Mesendoderm (in vitro differentiated cells): Measurements from ENCODE around the gene PARD3.

Experiments
- DNase-seq: peaks from one replicate; pipeline ENCODE4 v3.0.0; 2013
- H2AK5ac ChIP-seq: 2 replicates; pipeline ENCODE4 v1.6.1; 2013; ENCODE audit warnings: low read length, inconsistent platforms
- H2BK120ac ChIP-seq: 2 replicates; pipeline ENCODE4 v1.6.1; 2013; ENCODE audit warnings: low read depth, mild to moderate bottlenecking, low read length, moderate library complexity, mixed read lengths
- H2BK15ac ChIP-seq: replicated peaks from 2 replicates; pipeline ENCODE4 v1.6.1; 2013; ENCODE audit warnings: low read depth, mild to moderate bottlenecking, moderate library complexity
- H2BK5ac ChIP-seq: 2 replicates; pipeline ENCODE4 v1.6.1; 2013; ENCODE audit warnings: low read length, inconsistent platforms
- H3K18ac ChIP-seq: 2 replicates; pipeline ENCODE4 v1.6.1; 2013; ENCODE audit warnings: mild to moderate bottlenecking, low read length, mixed read lengths
- H3K23ac ChIP-seq: one replicate; pipeline ENCODE4 v1.6.1; 2013; ENCODE audit warnings: low read length
- H3K27ac ChIP-seq: 2 replicates; pipeline ENCODE4 v1.5.1; 2013; ENCODE audit warnings: low read depth, mild to moderate bottlenecking, inconsistent platforms, low read length, moderate library complexity
- H3K27me3 ChIP-seq: 2 replicates; pipeline ENCODE4 v1.6.1; 2013; ENCODE audit warnings: low read length, control low read depth, mild to moderate bottlenecking, inconsistent platforms; ENCODE audit not compliant: insufficient read depth, poor library complexity
- H3K36me3 ChIP-seq: 2 replicates; pipeline ENCODE4 v1.6.1; 2013; ENCODE audit warnings: low read length, inconsistent platforms; ENCODE audit not compliant: control insufficient read depth, insufficient read depth
- H3K4ac ChIP-seq: one replicate; pipeline ENCODE4 v1.6.1; 2013; ENCODE audit warnings: low read depth, mild to moderate bottlenecking, low read length, moderate library complexity
- H3K4me1 ChIP-seq: 2 replicates; pipeline ENCODE4 v1.6.1; 2013; ENCODE audit warnings: low read depth, low read length, inconsistent platforms; ENCODE audit not compliant: control insufficient read depth
- H3K4me2 ChIP-seq: 2 replicates; pipeline ENCODE4 v1.6.1; 2013; ENCODE audit warnings: low read length
- H3K4me3 ChIP-seq: 2 replicates; pipeline ENCODE4 v1.5.1; 2013; ENCODE audit warnings: mild to moderate bottlenecking, low read length
- H3K56ac ChIP-seq: one replicate; pipeline ENCODE4 v1.6.1; 2013; ENCODE audit warnings: low read length
- H3K79me1 ChIP-seq: 2 replicates; pipeline ENCODE4 v1.6.1; 2013; ENCODE audit warnings: low read length, inconsistent platforms
- H3K79me2 ChIP-seq: 2 replicates; pipeline ENCODE4 v1.6.1; 2013; ENCODE audit warnings: mild to moderate bottlenecking, low read length; ENCODE audit not compliant: control insufficient read depth, insufficient read depth
- H3K9ac ChIP-seq: 2 replicates; pipeline ENCODE4 v1.6.1; 2013; ENCODE audit warnings: low read length, inconsistent platforms
- H4K5ac ChIP-seq: one replicate; pipeline ENCODE4 v1.6.1; 2013; ENCODE audit warnings: low read length
- H4K8ac ChIP-seq: one replicate; pipeline ENCODE4 v1.6.1; 2013; ENCODE audit warnings: low read depth, mild to moderate bottlenecking, control low read depth, low read length, moderate library complexity
- whole genome bisulfite sequencing: extraction: QIAGEN DNeasy Blood & Tissue Kit; methylation state at CpG from one replicate; pipeline ENCODE4 v1.1.7; 2013; ENCODE audit warnings: low lambda C conversion rate, missing lambda C conversion rate; ENCODE audit not compliant: insufficient coverage; ENCODE audit errors: extremely low coverage; 5-methylcytosine and 5-hydroxymethylcytosine counted together

The PARD3 gene

DNA sequence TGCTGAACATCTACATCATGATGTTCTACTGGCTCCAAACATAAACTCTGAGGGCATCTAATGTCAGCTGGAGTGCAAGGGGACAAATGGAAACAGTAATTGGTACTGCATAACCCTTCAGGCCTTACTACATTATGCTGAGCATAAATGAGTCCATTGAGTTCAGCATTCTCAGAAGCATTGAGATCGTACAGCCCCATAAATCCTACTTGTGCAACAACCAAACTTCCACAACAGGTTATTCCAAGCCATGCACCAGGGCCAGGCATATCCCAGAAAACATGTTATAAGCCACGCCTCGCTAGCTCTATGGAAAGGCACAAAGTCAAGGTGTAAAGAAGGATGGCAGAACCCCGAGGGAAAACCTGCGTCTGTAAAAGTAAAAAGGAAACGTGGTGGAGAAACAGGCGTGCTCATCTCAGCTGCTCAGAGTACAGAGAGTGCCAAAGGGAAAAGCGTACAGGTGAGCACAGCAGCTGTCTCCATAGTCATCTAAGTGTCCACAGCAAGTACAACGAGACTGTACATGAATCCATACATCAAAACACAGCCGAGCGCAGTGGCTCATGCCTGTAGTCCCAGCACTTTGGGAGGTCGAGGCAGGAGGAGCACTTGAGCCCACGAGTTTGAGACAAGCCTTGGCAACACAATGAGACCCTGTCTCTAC lies 124.6 kb downstream of the PARD3 start:
- no peak overlapping the region for H2BK120ac ChIP-seq
- H3K79me1 ChIP-seq, result peaks cover 12% of the 10 kb centered on the region
- H3K4ac ChIP-seq, result no peak overlapping the region
- no peak overlapping the region for H3K18ac ChIP-seq
- no peak overlapping the region for H3K9ac ChIP-seq
- H3K79me2 ChIP-seq, result peaks cover 22% of the 10 kb centered on the region
- no peaks in the 10 kb centered on the region for H3K27me3 ChIP-seq
- no peaks in the 10 kb centered on the region for H3K36me3 ChIP-seq
- no peak overlapping the region for H2BK15ac ChIP-seq
- H3K4me2 ChIP-seq, result no peak overlapping the region
- H3K23ac ChIP-seq, result no peak overlapping the region
- no peak overlapping the region for H3K56ac ChIP-seq
- no peak overlapping the region for H2BK5ac ChIP-seq
- WGBS, result no CpG with 5 or more reads among the region's 13 CpGs
- no peak overlapping the region for H3K4me3 ChIP-seq
- no peaks in the 10 kb centered on the region for H3K4me1 ChIP-seq
- no peak for DNase-seq
- no peak overlapping the region for H3K27ac ChIP-seq
- no peak overlapping the region for H4K8ac ChIP-seq
- no peak overlapping the region for H4K5ac ChIP-seq
- H2AK5ac ChIP-seq, result no peak overlapping the region

DNA sequence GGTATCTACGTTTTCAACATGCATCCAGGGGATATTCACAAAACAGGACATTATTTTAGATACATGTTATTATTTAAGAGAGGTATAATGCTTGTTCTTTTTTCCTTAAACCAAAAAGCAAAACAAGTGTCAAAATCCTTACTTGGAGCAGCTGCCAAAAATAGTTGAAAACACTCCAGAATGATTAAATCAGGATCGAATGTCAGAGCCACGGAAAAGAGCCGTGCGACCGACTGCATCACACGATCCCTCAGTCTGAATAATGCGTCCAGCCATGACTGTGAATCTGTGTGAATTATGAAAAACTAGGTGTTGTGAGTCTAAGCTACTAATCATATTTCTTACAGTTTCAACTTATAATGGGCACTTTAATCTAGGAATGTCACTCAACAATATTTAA lies 126.0 kb downstream of the PARD3 start:
- Histone ChIP-seq H2BK120ac (no peak overlapping the region), H3K9ac (no peak overlapping the region), H2BK15ac (no peak overlapping the region), H3K79me1 (peaks cover 12% of the 10 kb centered on the region), H3K4me3 (no peak overlapping the region), H2BK5ac (no peak overlapping the region), H3K36me3 (no peaks in the 10 kb centered on the region), H3K79me2 (peaks cover 25% of the 10 kb centered on the region), H3K27me3 (no peaks in the 10 kb centered on the region), H4K5ac (no peak overlapping the region), H3K4ac (no peak overlapping the region), H3K27ac (no peak overlapping the region), H3K4me1 (no peaks in the 10 kb centered on the region), H2AK5ac (no peak overlapping the region), H3K4me2 (no peak overlapping the region), H4K8ac (no peak overlapping the region), H3K56ac (no peak overlapping the region), H3K18ac (no peak overlapping the region), H3K23ac (no peak overlapping the region)
- no CpG with 5 or more reads among the region's 8 CpGs for WGBS
- no peak for DNase-seq

GRCh38 chr10:34687434-34688210 lies 127.5 kb downstream of the PARD3 start:
- Histone ChIP-seq H4K8ac (no peak overlapping the region), H2AK5ac (no peak overlapping the region), H3K4me3 (no peak overlapping the region), H3K4me1 (no peaks in the 10 kb centered on the region), H3K9ac (no peak overlapping the region), H3K18ac (no peak overlapping the region), H3K23ac (no peak overlapping the region), H4K5ac (no peak overlapping the region), H2BK120ac (no peak overlapping the region), H3K27ac (no peak overlapping the region), H2BK5ac (no peak overlapping the region), H3K56ac (peak overlapping the region; percentile 10), H3K27me3 (no peaks in the 10 kb centered on the region), H2BK15ac (no peak overlapping the region), H3K4me2 (no peak overlapping the region), H3K36me3 (no peaks in the 10 kb centered on the region), H3K4ac (no peak overlapping the region), H3K79me2 (peaks cover 32% of the 10 kb centered on the region), H3K79me1 (peaks cover 16% of the 10 kb centered on the region)
- no peak for DNase-seq
- no CpG with 5 or more reads among the region's 11 CpGs for WGBS

- Histone ChIP-seq H3K79me1 (peaks cover 19% of the 10 kb centered on the region), H3K4me1 (peaks cover 2% of the 10 kb centered on the region), H3K9ac (no peak overlapping the region), H3K79me2 (peaks cover 30% of the 10 kb centered on the region), H4K5ac (no peak overlapping the region), H3K56ac (no peak overlapping the region), H2AK5ac (no peak overlapping the region), H3K18ac (no peak overlapping the region), H3K23ac (no peak overlapping the region), H2BK5ac (no peak overlapping the region), H3K4ac (no peak overlapping the region), H2BK120ac (no peak overlapping the region), H3K27me3 (no peaks in the 10 kb centered on the region), H2BK15ac (no peak overlapping the region), H3K36me3 (no peaks in the 10 kb centered on the region), H3K27ac (no peak overlapping the region), H4K8ac (no peak overlapping the region), H3K4me3 (no peak overlapping the region), H3K4me2 (no peak overlapping the region)
- WGBS, result no CpG with 5 or more reads among the region's 7 CpGs
- DNase-seq, result no peak
Observed at GRCh38 chr10:34682580-34682979, 132.5 kb downstream of the PARD3 start.

GRCh38 chr10:34681933-34682332 lies 133.2 kb downstream of the PARD3 start:
- DNase-seq, result peak; percentile 44
- H4K5ac ChIP-seq, result no peak overlapping the region
- no peak overlapping the region for H3K9ac ChIP-seq
- H3K4ac ChIP-seq, result no peak overlapping the region
- no peak overlapping the region for H2BK120ac ChIP-seq
- peaks cover 16% of the 10 kb centered on the region for H3K79me1 ChIP-seq
- no peak overlapping the region for H2BK5ac ChIP-seq
- H3K18ac ChIP-seq, result no peak overlapping the region
- H3K4me1 ChIP-seq, result peaks cover 2% of the 10 kb centered on the region
- WGBS, result no CpG with 5 or more reads among the region's 5 CpGs
- H3K23ac ChIP-seq, result no peak overlapping the region
- no peak overlapping the region for H3K4me2 ChIP-seq
- no peak overlapping the region for H4K8ac ChIP-seq
- H3K79me2 ChIP-seq, result peaks cover 25% of the 10 kb centered on the region
- no peak overlapping the region for H2AK5ac ChIP-seq
- H2BK15ac ChIP-seq, result no peak overlapping the region
- no peak overlapping the region for H3K27ac ChIP-seq
- H3K36me3 ChIP-seq, result no peaks in the 10 kb centered on the region
- H3K56ac ChIP-seq, result no peak overlapping the region
- H3K27me3 ChIP-seq, result no peaks in the 10 kb centered on the region
- H3K4me3 ChIP-seq, result no peak overlapping the region
